Chondrocyte (in vitro differentiated cells): ENCODE data around the gene LIPC. TPM values are rescaled to one million over a fixed set of nuclear protein-coding genes. Genes with fewer than 3 reads are reported as not detected.

ENCODE experiments used
- DNase-seq: peaks from one replicate; pipeline ENCODE4 v3.0.0; 2021; ENCODE audit warnings: mixed read lengths, low spot score
- H3K27ac Mint-ChIP-seq: one replicate; pipeline ENCODE4 v1.8.0; 2021; ENCODE audit warnings: mild to moderate bottlenecking, moderate library complexity, mixed read lengths; ENCODE audit not compliant: unreplicated experiment
- H3K27me3 Mint-ChIP-seq: 2 replicates; pipeline ENCODE4 v1.8.0; 2021; ENCODE audit warnings: low read depth, mixed read lengths
- H3K36me3 Mint-ChIP-seq: 2 replicates; pipeline ENCODE4 v1.8.0; 2021; ENCODE audit warnings: low read depth, mixed read lengths
- H3K4me1 Mint-ChIP-seq: 2 replicates; pipeline ENCODE4 v1.8.0; 2021; ENCODE audit warnings: low read depth, mild to moderate bottlenecking, mixed read lengths
- H3K4me3 Mint-ChIP-seq: one replicate; pipeline ENCODE4 v1.8.0; 2021; ENCODE audit warnings: mild to moderate bottlenecking, moderate library complexity, mixed read lengths; ENCODE audit not compliant: unreplicated experiment
- H3K9me3 Mint-ChIP-seq: 2 replicates; pipeline ENCODE4 v1.8.0; 2021; ENCODE audit warnings: low read depth, mixed read lengths
- total RNA-seq: library from RNA; stranded (reverse); gene quantifications from 3 replicates; pipeline ENCODE4 v1.2.1, GENCODE V29; 2021
- TF ChIP-seq, protein P1 (sequence below): fragments of 200-600 bp; sonication (generic); IDR thresholded peaks from 2 replicates; pipeline ENCODE4 v1.5.0; 2021; ENCODE audit warnings: antibody characterized with exemption, mild to moderate bottlenecking, moderate library complexity

LIPC gene
- total RNA-seq, 1 donor from 2014 or later: not detected

DNA sequence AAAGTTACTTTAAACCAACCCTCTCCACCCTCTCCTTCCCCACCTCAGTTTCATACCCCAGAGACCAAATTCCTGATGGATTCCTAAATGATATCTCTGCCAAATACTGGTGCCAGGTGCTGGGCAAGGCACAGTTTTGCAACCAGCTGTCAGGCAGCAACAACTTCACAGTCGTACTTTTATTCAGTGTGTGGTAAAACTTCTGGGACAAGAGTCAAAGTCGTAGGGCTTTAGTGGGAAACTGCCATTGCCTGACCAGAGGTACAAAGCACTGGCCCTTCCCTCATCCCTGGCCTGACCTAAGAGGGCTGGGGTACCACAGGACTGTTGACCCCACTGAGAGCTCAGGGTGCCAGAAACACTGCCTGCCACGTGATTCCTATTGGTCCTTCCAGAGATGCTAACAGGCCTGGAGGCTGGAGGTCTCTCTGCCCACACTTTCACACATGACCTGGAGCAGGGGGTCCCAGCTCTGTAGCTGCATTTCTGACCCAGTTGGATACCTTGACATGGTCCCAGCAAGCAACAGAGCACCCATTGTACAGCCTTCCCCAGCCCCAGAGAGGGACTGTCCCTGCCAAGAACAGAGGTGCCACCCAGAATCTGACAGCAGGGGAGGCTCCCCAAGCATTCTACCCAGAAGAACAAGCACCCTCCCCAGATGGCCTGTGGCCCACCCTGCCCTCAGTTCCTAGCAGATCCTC is 59.9 kb downstream of the LIPC start:
- H3K27ac Mint-ChIP-seq: no peak overlapping the region
- TF ChIP-seq, protein P1, sequence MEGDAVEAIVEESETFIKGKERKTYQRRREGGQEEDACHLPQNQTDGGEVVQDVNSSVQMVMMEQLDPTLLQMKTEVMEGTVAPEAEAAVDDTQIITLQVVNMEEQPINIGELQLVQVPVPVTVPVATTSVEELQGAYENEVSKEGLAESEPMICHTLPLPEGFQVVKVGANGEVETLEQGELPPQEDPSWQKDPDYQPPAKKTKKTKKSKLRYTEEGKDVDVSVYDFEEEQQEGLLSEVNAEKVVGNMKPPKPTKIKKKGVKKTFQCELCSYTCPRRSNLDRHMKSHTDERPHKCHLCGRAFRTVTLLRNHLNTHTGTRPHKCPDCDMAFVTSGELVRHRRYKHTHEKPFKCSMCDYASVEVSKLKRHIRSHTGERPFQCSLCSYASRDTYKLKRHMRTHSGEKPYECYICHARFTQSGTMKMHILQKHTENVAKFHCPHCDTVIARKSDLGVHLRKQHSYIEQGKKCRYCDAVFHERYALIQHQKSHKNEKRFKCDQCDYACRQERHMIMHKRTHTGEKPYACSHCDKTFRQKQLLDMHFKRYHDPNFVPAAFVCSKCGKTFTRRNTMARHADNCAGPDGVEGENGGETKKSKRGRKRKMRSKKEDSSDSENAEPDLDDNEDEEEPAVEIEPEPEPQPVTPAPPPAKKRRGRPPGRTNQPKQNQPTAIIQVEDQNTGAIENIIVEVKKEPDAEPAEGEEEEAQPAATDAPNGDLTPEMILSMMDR: no peak
- H3K4me3 Mint-ChIP-seq: no peak overlapping the region
- H3K36me3 Mint-ChIP-seq: no peaks in the 10 kb centered on the region
- H3K27me3 Mint-ChIP-seq: no peaks in the 10 kb centered on the region
- H3K4me1 Mint-ChIP-seq: peaks cover 7% of the 10 kb centered on the region
- peaks cover 4% of the 10 kb centered on the region for H3K9me3 Mint-ChIP-seq
- no peak for DNase-seq

DNA sequence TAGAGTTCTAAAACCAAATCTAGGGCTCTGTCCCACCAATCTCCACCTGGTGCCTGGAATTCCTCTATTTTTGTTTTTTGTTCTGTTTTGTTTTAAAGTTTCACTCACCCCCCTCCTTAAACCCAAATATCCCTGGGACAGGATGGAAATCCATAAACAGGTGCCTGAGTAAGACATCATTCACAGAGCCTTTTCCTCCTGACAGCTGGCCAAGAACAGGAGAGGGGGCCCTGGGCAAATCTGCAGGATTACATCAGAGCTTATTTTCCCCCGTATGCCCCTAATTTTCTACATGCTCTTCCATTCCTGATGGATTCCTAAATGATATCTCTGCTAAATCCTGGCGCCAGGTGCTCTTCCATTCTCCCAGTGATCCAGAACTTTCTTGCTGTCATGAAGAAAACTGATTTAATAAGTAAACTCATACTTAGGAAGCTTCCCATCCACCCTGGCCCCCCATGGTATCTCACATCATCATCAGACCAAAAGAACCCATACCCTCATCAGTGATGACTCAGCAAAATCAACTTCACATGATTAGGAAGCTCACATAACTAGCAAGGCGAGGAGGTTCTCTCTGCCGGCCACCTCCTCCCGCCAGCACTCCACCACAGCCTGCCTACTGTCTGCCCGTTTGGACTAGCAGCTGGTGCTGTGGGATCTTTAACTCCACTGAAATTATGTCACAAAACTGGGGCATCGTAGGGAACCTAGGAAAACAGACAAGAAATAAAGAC is 61.0 kb downstream of the LIPC start:
- TF ChIP-seq, protein P1: no peak
- Mint-ChIP-seq H3K27ac (no peak overlapping the region), H3K27me3 (no peaks in the 10 kb centered on the region), H3K4me1 (peaks cover 7% of the 10 kb centered on the region), H3K9me3 (peaks cover 4% of the 10 kb centered on the region), H3K36me3 (no peaks in the 10 kb centered on the region), H3K4me3 (no peak overlapping the region)
- DNase-seq: no peak

DNA sequence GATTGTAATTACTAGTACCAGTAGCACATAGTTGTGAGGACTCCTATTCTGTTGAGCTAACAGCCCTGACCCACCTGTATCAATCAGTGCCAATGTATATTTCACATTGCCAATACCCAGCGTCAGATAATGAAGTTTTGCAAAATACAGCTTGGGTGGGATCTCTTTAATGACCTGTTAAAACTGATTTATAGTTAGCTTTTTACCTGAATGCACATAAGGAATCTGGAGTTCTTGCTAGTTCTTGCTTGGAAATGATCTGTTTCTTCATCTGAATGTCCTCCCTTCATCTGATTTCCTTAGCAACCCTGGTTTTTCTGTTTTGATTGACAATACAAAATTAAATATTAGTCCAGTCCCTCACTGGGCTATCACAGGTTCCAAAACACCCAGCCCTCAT is 62.8 kb downstream of the LIPC start:
- Mint-ChIP-seq H3K36me3 (no peaks in the 10 kb centered on the region), H3K4me1 (peaks cover 17% of the 10 kb centered on the region), H3K27ac (no peak overlapping the region), H3K9me3 (no peaks in the 10 kb centered on the region), H3K27me3 (no peaks in the 10 kb centered on the region), H3K4me3 (no peak overlapping the region)
- TF ChIP-seq, protein P1: no peak
- no peak for DNase-seq

DNA sequence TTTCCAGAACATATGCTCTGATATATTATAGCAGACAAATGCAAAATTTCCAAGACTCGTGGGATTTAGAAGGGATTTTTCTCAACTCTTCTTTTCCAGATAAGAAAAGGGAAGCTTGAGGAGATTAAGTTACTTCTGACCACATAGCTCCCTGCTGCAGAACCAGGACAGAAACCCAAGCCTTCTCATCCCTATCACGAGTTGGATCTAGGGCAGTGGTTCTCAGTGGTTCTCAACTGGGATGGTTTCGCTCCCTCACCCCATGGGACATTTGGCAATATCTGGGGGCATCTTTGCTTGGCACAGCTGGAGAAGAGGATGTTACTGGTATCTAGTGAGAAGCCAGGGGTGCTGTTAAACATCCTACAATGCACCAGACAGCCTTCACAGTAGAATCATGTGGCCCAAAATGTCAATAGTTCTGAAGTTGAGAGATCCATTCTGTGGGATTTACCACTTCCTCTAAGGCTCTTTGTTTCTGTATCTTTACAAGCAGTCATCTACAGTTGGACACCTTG is 64.2 kb downstream of the LIPC start:
- DNase-seq: no peak
- H3K4me3 Mint-ChIP-seq: no peak overlapping the region
- no peaks in the 10 kb centered on the region for H3K36me3 Mint-ChIP-seq
- H3K4me1 Mint-ChIP-seq: peaks cover 18% of the 10 kb centered on the region
- H3K27ac Mint-ChIP-seq: no peak overlapping the region
- TF ChIP-seq, protein P1: no peak
- H3K27me3 Mint-ChIP-seq: no peaks in the 10 kb centered on the region
- H3K9me3 Mint-ChIP-seq: no peaks in the 10 kb centered on the region

DNA sequence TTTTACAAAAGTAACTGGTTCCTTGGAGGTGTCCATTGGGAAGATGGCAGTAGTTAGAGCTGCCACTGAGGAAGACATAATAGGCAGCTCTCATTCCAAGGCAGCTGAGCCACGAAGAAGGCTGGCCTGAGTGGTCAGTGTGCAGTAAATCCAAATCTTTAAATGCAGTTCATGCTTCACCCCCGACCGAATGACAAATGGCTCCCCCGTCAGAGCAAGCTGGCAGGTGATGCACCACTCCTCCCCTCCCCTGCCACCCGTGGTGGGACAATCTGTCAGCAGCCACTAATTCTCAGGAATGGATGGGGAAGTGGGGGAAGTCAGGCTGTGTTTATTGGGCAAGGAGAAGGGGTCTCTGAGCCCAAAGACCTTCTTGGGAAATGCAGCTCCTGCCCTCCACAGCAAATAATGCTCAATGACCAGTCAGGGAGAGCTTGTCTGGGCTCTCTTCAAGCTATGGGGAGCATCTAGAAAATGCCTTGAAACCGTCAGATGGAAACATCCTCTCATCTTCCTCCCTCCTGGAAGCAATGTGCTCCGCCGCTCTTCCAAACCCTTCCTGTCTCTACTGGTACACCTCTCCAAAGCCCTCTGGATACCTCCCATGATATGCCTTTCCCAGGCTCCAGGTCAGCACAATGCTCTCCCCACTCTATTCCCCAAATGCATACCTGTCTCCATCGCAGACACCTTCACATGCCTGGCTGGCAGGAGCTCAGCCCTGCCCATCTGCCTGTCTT is 65.4 kb downstream of the LIPC start:
- H3K9me3 Mint-ChIP-seq: no peaks in the 10 kb centered on the region
- no peaks in the 10 kb centered on the region for H3K27me3 Mint-ChIP-seq
- TF ChIP-seq, protein P1: no peak
- no peak overlapping the region for H3K4me3 Mint-ChIP-seq
- DNase-seq: no peak
- peaks cover 26% of the 10 kb centered on the region for H3K4me1 Mint-ChIP-seq
- H3K27ac Mint-ChIP-seq: no peak overlapping the region
- H3K36me3 Mint-ChIP-seq: no peaks in the 10 kb centered on the region
